Upper lobe of left lung (tissue), 6 donors: Measurements from ENCODE around the gene DIAPH1. TPM values are rescaled to one million over a fixed set of nuclear protein-coding genes. Genes with fewer than 3 reads are reported as not detected.
A peak's percentile ranks its signal among the peaks of the same experiment; 100 is the strongest.

Experiments used
- ATAC-seq, 2 donors: fragments of 200-7000 bp; cut with Tn5 transposase; one replicate each; pipeline ENCODE4 v1.9.1; 2022; ENCODE audit warnings: mild to moderate bottlenecking in 2 of 2, moderate library complexity in 2 of 2; ENCODE audit not compliant: low FRiP score in 2 of 2
- DNase-seq, 2 donors: peaks; one replicate each; pipeline ENCODE4 v3.0.0-alpha.2; 2019 to 2020
- H3K27ac ChIP-seq, 4 donors: fragments of 200-600 bp; sonication (generic); one replicate each; pipeline ENCODE4 v1.5.1; 2016 to 2019
- H3K27me3 ChIP-seq, 4 donors: fragments of 200-600 bp; sonication (generic); one replicate each; pipeline ENCODE4 v1.5.1; 2017 to 2019
- H3K36me3 ChIP-seq, 4 donors: fragments of 200-600 bp; sonication (generic); one replicate each; pipeline ENCODE4 v1.5.1; 2016 to 2019
- H3K4me1 ChIP-seq, 4 donors: fragments of 200-600 bp; sonication (generic); one replicate each; pipeline ENCODE4 v1.5.1; 2018 to 2019
- H3K4me3 ChIP-seq, 4 donors: fragments of 200-600 bp; sonication (generic); one replicate each; pipeline ENCODE4 v1.5.1; 2017 to 2019; ENCODE audit warnings: mild to moderate bottlenecking in 2 of 4, moderate library complexity in 1 of 4
- H3K9me3 ChIP-seq, 4 donors: fragments of 200-600 bp; sonication (generic); one replicate each; pipeline ENCODE4 v1.5.1; 2018 to 2019
- CTCF ChIP-seq, 6 experiments: fragments of 450-650 bp in 4 of 6; fragments of 200-600 bp in 2 of 6; sonication (generic) in 2 of 6; IDR thresholded peaks; one replicate each; pipeline ENCODE4 v1.5.1; 2016 to 2019; ENCODE audit warnings: antibody characterized with exemption in 6 of 6
- EP300 ChIP-seq, 4 donors: sonication (generic); formaldehyde crosslinking; IDR thresholded peaks; one replicate each; pipeline ENCODE4 v1.5.1; 2017; ENCODE audit warnings: antibody characterized with exemption in 4 of 4, control low read depth in 2 of 4
- POLR2A ChIP-seq, 4 donors: fragments of 450-650 bp; IDR thresholded peaks; one replicate each; pipeline ENCODE4 v1.5.1; 2016 to 2017; ENCODE audit warnings: antibody characterized with exemption in 4 of 4, mild to moderate bottlenecking in 2 of 4
- POLR2AphosphoS5 ChIP-seq, 2 donors: sonication (generic); formaldehyde crosslinking; IDR thresholded peaks; one replicate each; pipeline ENCODE4 v1.5.1; 2017; ENCODE audit warnings: antibody characterized with exemption in 2 of 2
- WGBS, 2 donors: methylation state at CpG; one replicate each; pipeline ENCODE4 v1.1.5; 2017 to 2018; 5-methylcytosine and 5-hydroxymethylcytosine counted together
- total RNA-seq, 6 donors: library from RNA; depleted of rRNA in 4 of 6; stranded (reverse); fragments of >200 nt in 4 of 6; gene quantifications; one replicate each; pipeline versions ENCODE4 v1.1.0 to v1.2.1, GENCODE V29; 2016 to 2021
- donor health status: DM: no; HTN: no; CAD: no; lungs with moderate emphysema.
- donor health status: DM: no; HTN: yes; CAD: no; lungs with severe emphysema.

Gene DIAPH1
- total RNA-seq, 6 donors from 2014 or later: 96.4 to 175 (median 133) TPM

- peak; percentile 69 to 82 for DNase-seq
- H3K9me3 ChIP-seq: no peaks in the 10 kb centered on the region
- 1 to 2% methylated on average over 22 to 34 of the region's 36 CpGs for WGBS, 2 donors
- H3K27me3 ChIP-seq: no peaks in the 10 kb centered on the region
- TF ChIP-seq POLR2AphosphoS5 (IDR thresholded peaks at IDR 0.05) (peak; percentile 16 to 52), POLR2A (IDR thresholded peaks at IDR 0.05) (no peak)
- peaks cover 0 to 35% (median 17%) of the 10 kb centered on the region in 4 donors for H3K36me3 ChIP-seq
- peak; percentile 63 to 86 for ATAC-seq
- H3K4me3 ChIP-seq: peak overlapping the region; percentile 32 to 94 (median 81)
- peaks cover 18 to 38% (median 34%) of the 10 kb centered on the region in 4 donors for H3K4me1 ChIP-seq
- H3K27ac ChIP-seq: peak overlapping the region; percentile 95 to 98 (median 97)
Observed at GRCh38 chr5:141618030-141618803, 583 bp downstream of the DIAPH1 start.

- no peak for TF ChIP-seq POLR2A (IDR thresholded peaks at IDR 0.05)
- no peak for TF ChIP-seq EP300 (IDR thresholded peaks at IDR 0.05)
- no peak for TF ChIP-seq POLR2AphosphoS5 (IDR thresholded peaks at IDR 0.05)
- no peak for TF ChIP-seq CTCF (IDR thresholded peaks at IDR 0.05)
- Histone ChIP-seq H3K27me3 (no peaks in the 10 kb centered on the region), H3K9me3 (no peaks in the 10 kb centered on the region), H3K4me3 (peak overlapping the region; percentile 32 to 94 (median 81)), H3K27ac (peak overlapping the region; percentile 95 to 98 (median 97)), H3K36me3 (peaks cover 0 to 30% (median 14%) of the 10 kb centered on the region in 4 donors), H3K4me1 (peaks cover 22 to 43% (median 39%) of the 10 kb centered on the region in 4 donors)
- ATAC-seq (no peak), DNase-seq (no peak)
- WGBS, 2 donors: 7% methylated on average over 9 of the region's 9 CpGs
Observed at GRCh38 chr5:141617682-141618029, 1.1 kb downstream of the DIAPH1 start.

DNA sequence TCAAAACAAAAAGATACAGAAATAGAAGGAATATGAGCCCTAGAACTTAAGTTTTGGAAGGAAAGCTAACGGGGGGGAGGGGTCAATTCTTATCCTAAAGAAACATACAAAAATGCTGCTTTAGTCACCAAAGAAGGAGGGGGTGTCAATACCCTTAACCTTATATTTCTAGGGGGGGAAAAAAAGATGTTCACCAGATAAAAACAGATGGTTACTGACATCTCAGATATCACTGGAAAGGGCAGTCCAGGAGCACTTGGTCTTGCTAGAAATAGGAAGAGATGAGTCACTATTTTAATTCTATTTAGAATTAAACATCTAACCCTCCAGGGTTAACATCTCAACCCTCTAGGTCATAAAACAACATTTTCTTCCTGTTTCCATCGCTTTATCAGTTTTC, 1.7 kb downstream of the DIAPH1 start:
- H3K9me3 ChIP-seq: no peaks in the 10 kb centered on the region
- no peaks in the 10 kb centered on the region for H3K27me3 ChIP-seq
- peak overlapping the region; percentile 95 to 98 (median 97) for H3K27ac ChIP-seq
- WGBS, 2 donors: 31 to 40% methylated on average over 2 of the region's 2 CpGs
- TF ChIP-seq POLR2AphosphoS5 (IDR thresholded peaks at IDR 0.05) (no peak), CTCF (IDR thresholded peaks at IDR 0.05) (no peak), POLR2A (IDR thresholded peaks at IDR 0.05) (no peak), EP300 (IDR thresholded peaks at IDR 0.05) (no peak)
- H3K4me1 ChIP-seq: peaks cover 26 to 43% (median 40%) of the 10 kb centered on the region in 4 donors
- ATAC-seq (no peak), DNase-seq (no peak)
- peaks cover 0 to 24% (median 11%) of the 10 kb centered on the region in 4 donors for H3K36me3 ChIP-seq
- peak overlapping the region in 3 of 4 donors; percentile 70 to 94 (median 92) for H3K4me3 ChIP-seq

DNA sequence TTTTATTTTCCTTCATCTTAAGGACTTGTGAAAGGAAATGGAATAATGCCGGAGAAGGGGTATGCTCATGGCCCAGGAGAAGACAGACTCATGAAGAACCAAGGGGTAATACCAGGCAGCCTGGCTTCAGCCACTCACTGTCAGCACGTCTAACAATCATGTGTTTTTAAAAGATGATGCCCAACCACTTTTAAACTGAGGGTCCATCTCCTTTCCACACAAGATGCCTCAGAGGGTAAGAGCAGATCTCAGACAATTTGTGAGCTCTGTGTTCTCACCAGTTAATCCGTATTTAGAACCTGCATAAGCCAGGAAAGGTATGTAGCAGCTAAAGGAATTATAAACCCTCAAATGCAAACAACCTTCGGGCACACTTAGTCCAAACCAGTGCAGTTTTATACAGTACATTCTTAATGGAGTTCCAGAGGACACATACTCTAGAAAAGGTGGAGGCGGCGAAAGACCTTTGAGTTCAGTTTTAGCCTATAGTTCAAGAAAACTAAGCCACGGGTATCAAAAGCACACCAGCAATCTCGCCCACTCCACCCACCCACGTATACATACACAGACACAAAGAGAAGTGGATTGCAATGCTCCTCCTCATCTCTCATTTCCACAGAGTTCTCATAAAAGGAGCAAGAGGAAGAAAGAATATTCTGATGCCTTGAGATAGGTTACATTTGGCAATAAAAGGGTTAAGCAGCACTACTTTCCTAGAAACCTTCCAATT, 2.6 kb downstream of the DIAPH1 start:
- 54 to 65% methylated on average over 9 of the region's 9 CpGs for WGBS, 2 donors
- ATAC-seq (no peak), DNase-seq (no peak)
- Histone ChIP-seq H3K4me3 (peak overlapping the region in 2 of 4 donors; percentile 1 to 70), H3K27ac (peak overlapping the region in 3 of 4 donors; percentile 97 to 98 (median 97)), H3K36me3 (peaks cover 0 to 17% (median 4%) of the 10 kb centered on the region in 4 donors), H3K27me3 (no peaks in the 10 kb centered on the region), H3K4me1 (peaks cover 26 to 48% (median 40%) of the 10 kb centered on the region in 4 donors), H3K9me3 (no peaks in the 10 kb centered on the region)
- TF ChIP-seq POLR2AphosphoS5 (IDR thresholded peaks at IDR 0.05) (no peak), EP300 (IDR thresholded peaks at IDR 0.05) (no peak), POLR2A (IDR thresholded peaks at IDR 0.05) (no peak), CTCF (IDR thresholded peaks at IDR 0.05) (no peak)

DNA sequence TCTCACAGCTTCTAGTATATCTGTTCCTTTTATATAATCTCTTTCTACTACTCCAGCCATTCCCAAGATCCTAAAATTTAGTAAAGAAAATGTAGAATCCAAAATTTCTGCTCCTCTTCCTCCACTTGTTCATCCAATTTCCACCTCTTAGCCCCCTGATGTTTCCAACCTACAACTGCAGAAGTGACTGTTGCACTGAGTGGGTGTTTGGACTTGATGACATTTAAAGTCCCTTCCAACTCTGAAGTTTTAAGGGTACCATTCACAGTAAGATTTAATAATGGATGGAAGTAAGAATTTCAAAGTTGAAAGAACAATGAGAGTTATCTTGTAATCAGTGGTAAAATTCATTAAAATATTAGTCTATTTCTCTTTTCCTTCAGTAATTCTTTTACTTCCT, 5.5 kb downstream of the DIAPH1 start:
- no peaks in the 10 kb centered on the region for H3K9me3 ChIP-seq
- H3K4me1 ChIP-seq: peaks cover 34 to 67% (median 48%) of the 10 kb centered on the region in 4 donors
- H3K27me3 ChIP-seq: no peaks in the 10 kb centered on the region
- TF ChIP-seq EP300 (IDR thresholded peaks at IDR 0.05) (no peak), POLR2A (IDR thresholded peaks at IDR 0.05) (no peak), CTCF (IDR thresholded peaks at IDR 0.05) (no peak), POLR2AphosphoS5 (IDR thresholded peaks at IDR 0.05) (no peak)
- ATAC-seq (no peak), DNase-seq (no peak)
- peaks cover 0 to 2% (median 0%) of the 10 kb centered on the region in 4 donors for H3K36me3 ChIP-seq
- H3K27ac ChIP-seq: no peak overlapping the region
- H3K4me3 ChIP-seq: no peak overlapping the region
